Uterus (tissue), 2 donors: ENCODE results near the gene SETD1A.

Experiments
- POLR2A ChIP-seq, 2 donors: fragments of 450-650 bp; IDR thresholded peaks; one replicate each; pipeline ENCODE4 v1.6.1; 2016; ENCODE audit warnings: antibody characterized with exemption in 2 of 2, mild to moderate bottlenecking in 1 of 2, moderate library complexity in 1 of 2
- TF ChIP-seq, protein P1 (sequence below), 4 experiments: fragments of 200-600 bp in 2 of 4; fragments of 450-650 bp in 2 of 4; sonication (generic) in 2 of 4; IDR thresholded peaks; one replicate each; pipeline ENCODE4 v1.5.1; 2016 to 2019; ENCODE audit warnings: antibody characterized with exemption in 4 of 4, mild to moderate bottlenecking in 2 of 4, moderate library complexity in 1 of 4

- TF ChIP-seq, protein P1, sequence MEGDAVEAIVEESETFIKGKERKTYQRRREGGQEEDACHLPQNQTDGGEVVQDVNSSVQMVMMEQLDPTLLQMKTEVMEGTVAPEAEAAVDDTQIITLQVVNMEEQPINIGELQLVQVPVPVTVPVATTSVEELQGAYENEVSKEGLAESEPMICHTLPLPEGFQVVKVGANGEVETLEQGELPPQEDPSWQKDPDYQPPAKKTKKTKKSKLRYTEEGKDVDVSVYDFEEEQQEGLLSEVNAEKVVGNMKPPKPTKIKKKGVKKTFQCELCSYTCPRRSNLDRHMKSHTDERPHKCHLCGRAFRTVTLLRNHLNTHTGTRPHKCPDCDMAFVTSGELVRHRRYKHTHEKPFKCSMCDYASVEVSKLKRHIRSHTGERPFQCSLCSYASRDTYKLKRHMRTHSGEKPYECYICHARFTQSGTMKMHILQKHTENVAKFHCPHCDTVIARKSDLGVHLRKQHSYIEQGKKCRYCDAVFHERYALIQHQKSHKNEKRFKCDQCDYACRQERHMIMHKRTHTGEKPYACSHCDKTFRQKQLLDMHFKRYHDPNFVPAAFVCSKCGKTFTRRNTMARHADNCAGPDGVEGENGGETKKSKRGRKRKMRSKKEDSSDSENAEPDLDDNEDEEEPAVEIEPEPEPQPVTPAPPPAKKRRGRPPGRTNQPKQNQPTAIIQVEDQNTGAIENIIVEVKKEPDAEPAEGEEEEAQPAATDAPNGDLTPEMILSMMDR (IDR thresholded peaks at IDR 0.05): no peak
- TF ChIP-seq POLR2A (IDR thresholded peaks at IDR 0.05): no peak
Observed at GRCh38 chr16:30990105-30990504, 32.6 kb downstream of the SETD1A start.
